Prostate gland (tissue), 2 donors: ENCODE results near the gene HIVEP2.

ENCODE experiments used
- POLR2A ChIP-seq: fragments of 450-650 bp; IDR thresholded peaks from one replicate; pipeline ENCODE4 v1.6.1; 2016; ENCODE audit warnings: antibody characterized with exemption, mild to moderate bottlenecking
- POLR2AphosphoS5 ChIP-seq: sonication (generic); formaldehyde crosslinking; IDR thresholded peaks from one replicate; pipeline ENCODE4 v1.6.1; 2017; ENCODE audit warnings: antibody characterized with exemption
- TF ChIP-seq, protein P1 (sequence below), 4 experiments: fragments of 200-600 bp in 2 of 4; fragments of 450-650 bp in 2 of 4; sonication (generic) in 2 of 4; IDR thresholded peaks; 1 replicate in 3 of 4; 2 replicates in 1 of 4; pipeline ENCODE4 v1.5.1; 2016 to 2019; ENCODE audit warnings: antibody characterized with exemption in 4 of 4, mild to moderate bottlenecking in 2 of 4, moderate library complexity in 2 of 4

DNA sequence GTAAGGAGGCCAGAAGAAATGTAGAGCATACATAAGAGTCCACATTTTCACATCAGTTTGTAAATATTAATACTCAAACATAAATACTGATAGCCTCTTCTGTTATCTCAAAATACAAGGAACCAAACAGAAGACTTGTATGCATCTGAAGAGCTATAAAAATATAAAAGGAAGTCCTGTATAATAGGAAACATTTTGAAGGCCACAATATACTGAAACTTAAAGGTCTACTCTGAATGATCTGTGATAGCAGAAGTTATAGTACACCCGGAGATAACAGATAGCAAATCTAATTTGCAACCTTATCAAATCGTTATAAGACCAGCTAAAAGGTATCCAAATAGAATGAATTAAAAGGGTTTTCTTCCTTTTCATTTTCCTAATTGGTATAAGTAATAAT is 111.2 kb downstream of the HIVEP2 start:
- TF ChIP-seq, protein P1, sequence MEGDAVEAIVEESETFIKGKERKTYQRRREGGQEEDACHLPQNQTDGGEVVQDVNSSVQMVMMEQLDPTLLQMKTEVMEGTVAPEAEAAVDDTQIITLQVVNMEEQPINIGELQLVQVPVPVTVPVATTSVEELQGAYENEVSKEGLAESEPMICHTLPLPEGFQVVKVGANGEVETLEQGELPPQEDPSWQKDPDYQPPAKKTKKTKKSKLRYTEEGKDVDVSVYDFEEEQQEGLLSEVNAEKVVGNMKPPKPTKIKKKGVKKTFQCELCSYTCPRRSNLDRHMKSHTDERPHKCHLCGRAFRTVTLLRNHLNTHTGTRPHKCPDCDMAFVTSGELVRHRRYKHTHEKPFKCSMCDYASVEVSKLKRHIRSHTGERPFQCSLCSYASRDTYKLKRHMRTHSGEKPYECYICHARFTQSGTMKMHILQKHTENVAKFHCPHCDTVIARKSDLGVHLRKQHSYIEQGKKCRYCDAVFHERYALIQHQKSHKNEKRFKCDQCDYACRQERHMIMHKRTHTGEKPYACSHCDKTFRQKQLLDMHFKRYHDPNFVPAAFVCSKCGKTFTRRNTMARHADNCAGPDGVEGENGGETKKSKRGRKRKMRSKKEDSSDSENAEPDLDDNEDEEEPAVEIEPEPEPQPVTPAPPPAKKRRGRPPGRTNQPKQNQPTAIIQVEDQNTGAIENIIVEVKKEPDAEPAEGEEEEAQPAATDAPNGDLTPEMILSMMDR (IDR thresholded peaks at IDR 0.05) = no peak
- TF ChIP-seq POLR2A (no peak), POLR2AphosphoS5 (no peak)
